PC-3 (cell line): Measurements from ENCODE around the gene KIAA0586. TPM values are rescaled to one million over a fixed set of nuclear protein-coding genes. Genes with fewer than 3 reads are reported as not detected.

Experiments
- ATAC-seq: fragments of 200-7000 bp; cut with Tn5 transposase; 2 replicates; pipeline ENCODE4 v1.9.1; 2020; ENCODE audit warnings: mild to moderate bottlenecking, moderate library complexity
- BruUV-seq: library from RNA; stranded (reverse); fragments of 400-500 nt; replicated peaks from 2 replicates; lab custom pipeline; 2021; lab: Mats Ljungman, UMichigan
- CTCF ChIA-PET: fragments of 300-600 bp; sonication (Branson Sonifier 250); formaldehyde crosslinking; loops from one replicate; lab custom pipeline; 2022; ENCODE audit warnings: antibody characterized with exemption; lab: Charles Lee
- POLR2A ChIA-PET: fragments of 300-600 bp; sonication (Branson Sonifier 250); formaldehyde crosslinking; loops from one replicate; lab custom pipeline; 2022; ENCODE audit warnings: antibody characterized with exemption; ENCODE audit not compliant: unreplicated experiment; lab: Charles Lee
- DNase-seq: peaks from one replicate; pipeline ENCODE4 v3.0.0-alpha.2; 2015
- H2AFZ ChIP-seq: fragments of 300-600 bp; sonication (generic); 2 replicates; pipeline ENCODE4 v1.6.0; 2016; ENCODE audit warnings: antibody characterized with exemption, low read length
- H3F3A ChIP-seq: fragments of 300-600 bp; sonication (generic); one replicate; pipeline ENCODE4 v1.6.0; 2017; ENCODE audit warnings: antibody characterized with exemption, low read length, control low read depth, mild to moderate bottlenecking; ENCODE audit not compliant: unreplicated experiment
- H3K27ac ChIP-seq: fragments of 300-600 bp; sonication (generic); 2 replicates; pipeline ENCODE4 v1.5.1; 2016; ENCODE audit warnings: mild to moderate bottlenecking, low read length
- H3K27me3 ChIP-seq: fragments of 300-600 bp; sonication (generic); 2 replicates; pipeline ENCODE4 v1.6.1; 2016; ENCODE audit warnings: low read length, mixed read lengths
- H3K36me3 ChIP-seq: fragments of 300-600 bp; sonication (generic); 2 replicates; pipeline ENCODE4 v1.6.1; 2016; ENCODE audit warnings: low read depth, mixed run types, low read length, mixed read lengths
- H3K4me1 ChIP-seq: fragments of 300-600 bp; sonication (generic); 2 replicates; pipeline ENCODE4 v1.5.1; 2016; ENCODE audit warnings: low read length; ENCODE audit not compliant: insufficient read depth
- H3K4me2 ChIP-seq: fragments of 300-600 bp; sonication (generic); 2 replicates; pipeline ENCODE4 v1.6.0; 2016; ENCODE audit warnings: low read length
- H3K4me3 ChIP-seq: fragments of 300-600 bp; sonication (generic); 2 replicates; pipeline ENCODE4 v1.5.1; 2016; ENCODE audit warnings: mild to moderate bottlenecking, low read length, mixed read lengths
- H3K79me2 ChIP-seq: fragments of 300-600 bp; sonication (generic); 2 replicates; pipeline ENCODE4 v1.6.1; 2017; ENCODE audit warnings: low read length, mixed read lengths
- H3K9ac ChIP-seq: fragments of 300-600 bp; sonication (generic); 2 replicates; pipeline ENCODE4 v1.6.0; 2016; ENCODE audit warnings: mild to moderate bottlenecking, low read length
- H3K9me2 ChIP-seq: fragments of 300-600 bp; sonication (generic); replicated peaks from 2 replicates; pipeline ENCODE4 v1.6.1; 2016; ENCODE audit warnings: mixed run types, low read length, mixed read lengths
- H3K9me3 ChIP-seq: fragments of 300-600 bp; sonication (generic); 2 replicates; pipeline ENCODE4 v1.6.1; 2016; ENCODE audit warnings: low read length, mixed read lengths
- H4K20me1 ChIP-seq: fragments of 300-600 bp; sonication (generic); 2 replicates; pipeline ENCODE4 v1.6.1; 2016; ENCODE audit warnings: low read length, mixed read lengths
- CTCF ChIP-seq: fragments of 300-600 bp; sonication (generic); conservative IDR thresholded peaks from 2 replicates; pipeline ENCODE4 v1.5.1; 2017; ENCODE audit warnings: antibody characterized with exemption, low read depth, mild to moderate bottlenecking, low read length
- EZH2 ChIP-seq: fragments of 300-600 bp; sonication (generic); IDR thresholded peaks from one replicate; pipeline ENCODE4 v1.6.1; 2017; ENCODE audit warnings: antibody characterized with exemption, mild to moderate bottlenecking, low read length; ENCODE audit not compliant: unreplicated experiment
- EZH2phosphoT487 ChIP-seq: fragments of 300-600 bp; sonication (generic); IDR thresholded peaks from 2 replicates; pipeline ENCODE4 v1.6.1; 2018; ENCODE audit warnings: mild to moderate bottlenecking, antibody characterized with exemption, low read length, borderline replicate concordance
- intact Hi-C: fragments of 100-400 bp; cut with micrococcal nuclease; formaldehyde crosslinking; loops from 2 replicates; pipeline ENCODE4 v1.9.0; 2023
- total RNA-seq: library from RNA; depleted of rRNA; stranded (reverse); fragments of >200 nt; gene quantifications from 2 replicates; pipeline ENCODE4 v1.2.3, GENCODE V29; 2014

KIAA0586 gene
- total RNA-seq, 1 experiment from 2014 or later: 50.3 TPM

GRCh38 chr14:58571256-58571655, 143.7 kb downstream of the KIAA0586 start:
- Histone ChIP-seq H3K27me3 (peaks cover 22% of the 10 kb centered on the region; the same call in 1 of the 2 replicates), H3K4me2 (no peak overlapping the region), H3K9me2 (no peaks in the 10 kb centered on the region), H3K4me1 (peaks cover 4% of the 10 kb centered on the region; the same call in 1 of the 2 replicates), H4K20me1 (no peaks in the 10 kb centered on the region), H3K9me3 (no peaks in the 10 kb centered on the region), H2AFZ (no peak overlapping the region), H3K79me2 (no peaks in the 10 kb centered on the region), H3K36me3 (no peaks in the 10 kb centered on the region), H3F3A (no peaks in the 10 kb centered on the region), H3K9ac (no peak overlapping the region), H3K27ac (no peak overlapping the region), H3K4me3 (no peak overlapping the region)
- no peak for ATAC-seq
- BruUV-seq: no TSS peak
- DNase-seq: no peak
- ChIA-PET POLR2A (no interaction called here), CTCF (no interaction called here)
- no peak for TF ChIP-seq EZH2phosphoT487
- no peak for TF ChIP-seq CTCF
- no peak for TF ChIP-seq EZH2
- intact Hi-C loops: no loop called here

GRCh38 chr14:58571769-58572472, 144.4 kb downstream of the KIAA0586 start:
- Histone ChIP-seq H4K20me1 (no peaks in the 10 kb centered on the region), H3K4me3 (no peak overlapping the region), H3K9me2 (no peaks in the 10 kb centered on the region), H3K4me1 (peaks cover 4% of the 10 kb centered on the region; the same call in 1 of the 2 replicates), H3K36me3 (no peaks in the 10 kb centered on the region), H3K9me3 (no peaks in the 10 kb centered on the region), H3K79me2 (no peaks in the 10 kb centered on the region), H2AFZ (peak overlapping the region; percentile 24; the same call in 1 of the 2 replicates), H3K27ac (no peak overlapping the region), H3F3A (no peaks in the 10 kb centered on the region), H3K4me2 (no peak overlapping the region), H3K27me3 (peaks cover 23% of the 10 kb centered on the region; the same call in 1 of the 2 replicates), H3K9ac (no peak overlapping the region)
- POLR2A ChIA-PET: no interaction called here
- ATAC-seq (peak; percentile 81), DNase-seq (peak; percentile 68)
- no peak for TF ChIP-seq EZH2phosphoT487
- TF ChIP-seq CTCF: no peak
- TF ChIP-seq EZH2: no peak
- CTCF ChIA-PET: interaction anchor here (0.5 to 1.6 kb wide), 2 partner anchors 40 to 71 kb away, joined by 4 to 5 read pairs; no protein-coding TSS in a partner anchor
- no TSS peak for BruUV-seq
- intact Hi-C loops: no loop called here

GRCh38 chr14:58572473-58572853, 144.9 kb downstream of the KIAA0586 start:
- POLR2A ChIA-PET: no interaction called here
- CTCF ChIA-PET: interaction anchor here (0.5 to 1.6 kb wide), 2 partner anchors 40 to 71 kb away, joined by 4 to 5 read pairs; no protein-coding TSS in a partner anchor
- Histone ChIP-seq H3K9ac (no peak overlapping the region), H3K9me3 (no peaks in the 10 kb centered on the region), H3K27ac (no peak overlapping the region), H3K4me2 (no peak overlapping the region), H2AFZ (peak overlapping the region; percentile 24; the same call in 1 of the 2 replicates), H3K79me2 (no peaks in the 10 kb centered on the region), H3K36me3 (no peaks in the 10 kb centered on the region), H3F3A (no peaks in the 10 kb centered on the region), H3K27me3 (peaks cover 25% of the 10 kb centered on the region; the same call in 1 of the 2 replicates), H3K4me1 (peaks cover 4% of the 10 kb centered on the region; the same call in 1 of the 2 replicates), H4K20me1 (no peaks in the 10 kb centered on the region), H3K9me2 (no peaks in the 10 kb centered on the region), H3K4me3 (no peak overlapping the region)
- intact Hi-C loops: no loop called here
- TF ChIP-seq EZH2: no peak
- no peak for TF ChIP-seq EZH2phosphoT487
- TF ChIP-seq CTCF: no peak
- ATAC-seq (no peak), DNase-seq (no peak)
- BruUV-seq: no TSS peak
